Cardiac fibroblast (primary cell): Measurements from ENCODE around the gene SLC38A1.
A peak's percentile ranks its signal among the peaks of the same experiment; 100 is the strongest.
"Not testable (repeated sequence)": the region's sequence is repeated elsewhere in the genome, so short reads cannot be mapped to it uniquely, and the experiment has no call there.

Experiments used
- DNase-seq, 2 donors: peaks; one replicate each; pipeline versions ENCODE4 v3.0.0 to v3.0.0-alpha.2; 2010; ENCODE audit warnings: low read depth in 2 of 2
- H3K4me3 ChIP-seq, 2 donors: replicated peaks in 1 of 2; 1 replicate in 1 of 2; 2 replicates in 1 of 2; pipeline ENCODE4 v1.5.1; 2011; ENCODE audit warnings: low read depth in 2 of 2, low read length in 2 of 2, mild to moderate bottlenecking in 2 of 2, moderate library complexity in 1 of 2
- CTCF ChIP-seq: IDR thresholded peaks from one replicate; pipeline ENCODE4 v1.5.1; 2011; ENCODE audit warnings: low read depth, mild to moderate bottlenecking, low read length, inconsistent platforms

The SLC38A1 gene

GRCh38 chr12:46198913-46199312, 69.9 kb downstream of the SLC38A1 start:
- no peak for TF ChIP-seq CTCF
- no peak for DNase-seq

GRCh38 chr12:46197883-46198282, 71.0 kb downstream of the SLC38A1 start:
- DNase-seq = no peak
- TF ChIP-seq CTCF = no peak
- H3K4me3 ChIP-seq = no peak overlapping the region

More at GRCh38 chr12:46198913-46199312, 69.9 kb downstream of the SLC38A1 start:
- no peak overlapping the region for H3K4me3 ChIP-seq

GRCh38 chr12:46190533-46190932, 78.3 kb downstream of the SLC38A1 start:
- not testable (repeated sequence) for H3K4me3 ChIP-seq, DNase-seq

GRCh38 chr12:46188170-46188569, 80.7 kb downstream of the SLC38A1 start:
- H3K4me3 ChIP-seq = no peak overlapping the region
- no peak for TF ChIP-seq CTCF
- no peak for DNase-seq

- H3K4me3 ChIP-seq = no peak overlapping the region
- peak; percentile 82 to 85 for DNase-seq
- TF ChIP-seq CTCF = no peak
Measured at GRCh38 chr12:46187023-46187422, 81.8 kb downstream of the SLC38A1 start.

- DNase-seq = no peak
- TF ChIP-seq CTCF = no peak
- no peak overlapping the region for H3K4me3 ChIP-seq
Measured at GRCh38 chr12:46186088-46186487, 82.8 kb downstream of the SLC38A1 start.

- DNase-seq = no peak
- no peak for TF ChIP-seq CTCF
- H3K4me3 ChIP-seq = no peak overlapping the region
Measured at GRCh38 chr12:46185686-46186085, 83.2 kb downstream of the SLC38A1 start.
